GM19328 (cell line): ENCODE measurements around the gene FNDC11.
"Not testable (repeated sequence)": the region's sequence is repeated elsewhere in the genome, so short reads cannot be mapped to it uniquely, and the experiment has no call there.

ENCODE experiments used
- ATAC-seq: cut with Tn5 transposase; IDR thresholded peaks from one replicate; pipeline ENCODE4 v1.9.1; 2021; ENCODE audit warnings: mild to moderate bottlenecking, moderate library complexity; ENCODE audit not compliant: unreplicated experiment

Gene FNDC11, protein sequence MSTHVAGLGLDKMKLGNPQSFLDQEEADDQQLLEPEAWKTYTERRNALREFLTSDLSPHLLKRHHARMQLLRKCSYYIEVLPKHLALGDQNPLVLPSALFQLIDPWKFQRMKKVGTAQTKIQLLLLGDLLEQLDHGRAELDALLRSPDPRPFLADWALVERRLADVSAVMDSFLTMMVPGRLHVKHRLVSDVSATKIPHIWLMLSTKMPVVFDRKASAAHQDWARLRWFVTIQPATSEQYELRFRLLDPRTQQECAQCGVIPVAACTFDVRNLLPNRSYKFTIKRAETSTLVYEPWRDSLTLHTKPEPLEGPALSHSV

DNA sequence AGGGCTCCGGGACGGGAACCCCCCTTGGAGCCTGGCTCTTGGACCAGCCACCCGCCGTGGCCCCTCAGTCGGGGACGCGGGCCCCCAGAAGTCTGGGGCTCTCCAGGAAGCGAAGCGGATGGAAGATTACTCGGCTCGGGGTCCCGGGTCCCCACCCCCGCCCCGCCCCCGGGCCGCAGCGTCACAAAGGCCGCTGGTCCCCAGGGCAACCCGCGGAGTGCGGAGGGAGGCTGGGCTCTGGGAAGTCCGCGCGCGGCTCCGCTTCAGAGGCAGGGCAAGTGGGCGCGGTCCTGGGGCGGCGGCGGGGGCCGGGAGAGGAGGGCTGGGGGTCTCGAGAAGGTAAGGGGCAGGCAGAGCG, at the start of gene FNDC11:
TSS of gene FNDC11 (plus strand) at position 227 of the 358 bp plus-strand sequence. CDS start 1,505 bp downstream, outside the sequence.
- peak; percentile 22 for ATAC-seq

DNA sequence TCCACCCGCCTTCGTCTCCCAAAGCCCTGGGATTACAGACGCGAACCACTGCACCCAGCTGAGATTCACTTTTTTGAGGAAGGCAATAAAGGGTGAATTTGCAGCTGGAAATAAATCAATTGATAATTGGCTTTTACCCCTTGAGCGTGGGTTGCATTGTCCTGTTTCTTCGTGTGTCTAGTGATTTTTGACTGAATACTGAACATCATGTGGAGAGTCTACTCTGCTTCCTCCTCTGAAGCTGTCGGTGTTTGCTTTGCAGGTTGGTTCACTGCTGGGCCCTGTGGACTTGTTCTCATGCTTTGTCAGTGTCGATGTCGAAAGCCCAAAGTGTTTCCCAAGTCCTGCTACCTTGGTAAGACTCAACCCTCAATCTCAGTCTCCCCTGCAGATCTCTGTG, 49.3 kb upstream of the FNDC11 start:
- no peak for ATAC-seq

- no peak for ATAC-seq
These were observed 48.7 kb upstream of the FNDC11 start for GRCh38 chr20:63505281-63505680.

DNA sequence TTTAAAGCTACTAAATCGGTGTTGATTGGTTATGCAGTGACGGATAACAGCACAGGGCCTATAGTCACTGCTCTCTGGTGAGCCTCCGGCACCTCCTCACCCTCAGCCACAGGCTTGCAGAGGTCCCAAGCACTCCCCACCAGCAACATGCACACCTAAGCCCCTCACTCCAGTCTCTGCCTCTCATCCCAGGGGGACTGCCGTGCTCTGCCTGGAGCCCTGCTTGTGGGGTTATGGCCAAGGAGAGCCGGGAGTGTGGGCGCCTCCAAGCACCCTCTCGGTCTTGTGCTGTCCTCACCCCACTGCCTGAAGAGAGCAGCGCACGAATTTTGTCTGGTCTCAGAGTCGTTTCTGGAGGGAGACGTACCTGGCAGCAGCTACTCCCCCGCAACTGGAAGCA, 48.2 kb upstream of the FNDC11 start:
- no peak for ATAC-seq

- no peak for ATAC-seq
These were observed 46.7 kb upstream of the FNDC11 start for GRCh38 chr20:63507083-63507743.

DNA sequence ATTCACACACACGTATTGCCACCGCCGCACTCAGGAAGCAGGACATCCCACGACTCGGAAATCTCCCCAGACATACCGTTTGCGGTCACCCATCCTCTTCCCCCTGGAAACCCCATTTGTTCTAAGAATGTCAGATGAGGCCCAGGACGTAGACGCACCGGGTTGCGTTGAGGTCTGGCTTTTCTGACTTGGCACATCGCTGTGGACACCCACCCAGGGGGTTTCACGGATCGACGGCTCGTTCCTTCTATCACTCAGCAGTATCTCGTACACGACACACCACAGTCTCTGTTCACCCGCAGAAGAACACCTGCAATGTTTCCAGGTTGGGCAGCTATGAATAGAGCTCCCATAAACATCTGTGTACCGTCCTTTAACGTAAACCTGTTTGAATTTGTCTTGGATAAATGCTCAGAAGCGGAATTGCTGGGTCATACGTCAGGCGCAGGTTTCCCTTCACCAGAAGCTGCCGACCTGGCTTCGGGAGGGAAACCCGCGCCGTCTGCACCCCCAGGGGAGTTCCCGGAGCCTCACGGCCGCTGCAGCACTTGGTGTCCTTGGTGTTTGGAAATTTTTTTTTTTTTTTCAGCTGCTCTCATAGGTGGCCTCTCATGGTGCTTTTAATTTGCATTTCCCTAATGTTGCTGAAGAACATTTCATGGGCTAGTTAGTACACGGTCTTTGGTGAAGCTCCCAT, 45.7 kb upstream of the FNDC11 start:
- ATAC-seq = no peak

DNA sequence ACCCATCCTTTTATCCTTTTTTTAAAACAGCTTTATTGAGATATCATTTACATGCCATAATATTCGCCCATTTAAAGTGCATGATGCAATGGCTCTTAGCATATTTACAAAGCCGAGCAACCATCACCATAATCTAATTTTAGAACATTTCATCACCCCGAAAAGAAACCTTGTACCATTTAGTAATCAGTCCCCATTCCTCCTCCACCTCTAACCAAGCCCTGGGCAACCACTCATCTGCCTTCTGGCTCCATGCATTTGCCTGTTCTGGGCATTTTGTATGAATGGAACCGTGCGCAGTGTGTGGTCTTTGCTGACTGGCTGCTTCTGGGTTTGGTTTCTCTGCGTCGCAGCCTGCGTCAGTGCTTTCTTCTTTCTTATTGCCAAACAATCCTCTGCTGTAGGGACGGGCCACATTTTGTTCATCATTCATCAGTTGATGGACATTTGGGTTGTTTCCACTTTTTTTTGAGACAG, 44.8 kb upstream of the FNDC11 start:
- ATAC-seq = no peak

GRCh38 chr20:63513207-63513606, 40.8 kb upstream of the FNDC11 start:
- ATAC-seq = no peak

GRCh38 chr20:63514520-63514919, 39.4 kb upstream of the FNDC11 start:
- not testable (repeated sequence) for ATAC-seq

DNA sequence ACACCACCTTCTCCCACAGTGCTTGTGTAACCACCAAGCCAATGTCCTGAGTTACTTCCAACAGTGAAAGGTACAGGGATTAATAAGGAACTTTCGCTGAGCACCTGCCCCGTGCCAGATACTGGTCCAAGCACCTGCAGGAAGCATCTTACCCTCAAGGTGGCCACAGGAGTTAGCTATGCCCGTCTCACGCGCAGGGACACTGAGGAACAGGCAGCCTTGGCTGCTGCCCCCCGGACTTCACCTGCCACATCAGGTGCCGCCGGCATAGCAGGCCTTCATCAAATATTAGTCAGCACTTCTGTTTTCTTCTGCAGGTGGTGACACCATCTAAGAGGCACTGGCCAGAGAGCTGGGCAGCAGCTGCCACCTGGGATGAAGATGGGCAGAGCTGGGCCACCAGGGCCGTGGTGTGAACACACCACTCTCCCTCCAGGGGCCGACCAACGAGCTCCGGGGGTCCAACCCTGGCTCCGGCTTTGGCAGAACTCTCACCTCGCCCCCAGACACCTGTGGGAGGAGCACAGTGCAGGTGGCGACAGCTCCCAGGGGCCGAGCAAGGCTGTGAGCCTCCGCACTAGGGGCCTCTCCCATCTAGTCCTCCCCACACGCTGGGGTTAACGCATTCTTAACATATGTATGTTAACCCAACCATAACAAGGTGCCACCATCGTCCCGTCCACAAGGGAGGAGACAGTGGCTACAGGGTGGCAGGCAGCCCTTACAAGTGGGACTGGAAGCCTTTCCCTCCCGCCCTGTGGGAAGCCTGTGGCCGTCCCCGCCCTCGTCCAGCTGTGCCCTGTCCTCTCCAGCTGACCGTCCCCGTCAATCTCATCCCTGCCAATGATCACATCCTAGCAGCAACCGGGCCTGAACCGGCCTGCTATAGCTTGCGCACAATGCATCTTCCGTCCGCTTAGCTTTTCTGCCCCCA, 36.3 kb upstream of the FNDC11 start:
- no peak for ATAC-seq

DNA sequence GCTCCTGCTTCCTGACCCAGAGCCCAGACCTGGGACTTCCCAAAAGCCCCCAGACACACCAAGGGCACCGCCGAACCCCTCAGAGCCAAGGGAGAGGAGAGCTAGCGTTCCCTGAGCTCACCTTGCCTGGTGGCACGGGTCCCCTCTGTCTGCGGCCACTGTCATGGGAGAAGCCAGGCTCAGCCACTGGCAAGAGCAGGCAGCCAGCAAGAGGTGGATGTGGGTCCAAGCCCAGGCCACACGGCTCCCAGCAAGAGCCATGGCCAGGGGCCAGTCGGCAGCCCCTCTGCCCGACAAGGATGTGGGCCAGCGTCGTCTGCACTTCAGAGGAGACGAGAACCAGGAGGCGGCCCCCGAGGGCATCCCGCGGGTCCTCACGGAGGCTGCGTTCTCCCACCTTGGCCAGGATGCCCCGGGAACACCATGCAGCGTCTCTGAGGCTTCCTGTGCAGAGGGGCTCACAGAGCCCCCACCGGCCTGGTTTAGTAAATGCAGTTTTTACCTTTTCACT, 35.6 kb upstream of the FNDC11 start:
- ATAC-seq = no peak

GRCh38 chr20:63518946-63519667, 34.9 kb upstream of the FNDC11 start:
- no peak for ATAC-seq

DNA sequence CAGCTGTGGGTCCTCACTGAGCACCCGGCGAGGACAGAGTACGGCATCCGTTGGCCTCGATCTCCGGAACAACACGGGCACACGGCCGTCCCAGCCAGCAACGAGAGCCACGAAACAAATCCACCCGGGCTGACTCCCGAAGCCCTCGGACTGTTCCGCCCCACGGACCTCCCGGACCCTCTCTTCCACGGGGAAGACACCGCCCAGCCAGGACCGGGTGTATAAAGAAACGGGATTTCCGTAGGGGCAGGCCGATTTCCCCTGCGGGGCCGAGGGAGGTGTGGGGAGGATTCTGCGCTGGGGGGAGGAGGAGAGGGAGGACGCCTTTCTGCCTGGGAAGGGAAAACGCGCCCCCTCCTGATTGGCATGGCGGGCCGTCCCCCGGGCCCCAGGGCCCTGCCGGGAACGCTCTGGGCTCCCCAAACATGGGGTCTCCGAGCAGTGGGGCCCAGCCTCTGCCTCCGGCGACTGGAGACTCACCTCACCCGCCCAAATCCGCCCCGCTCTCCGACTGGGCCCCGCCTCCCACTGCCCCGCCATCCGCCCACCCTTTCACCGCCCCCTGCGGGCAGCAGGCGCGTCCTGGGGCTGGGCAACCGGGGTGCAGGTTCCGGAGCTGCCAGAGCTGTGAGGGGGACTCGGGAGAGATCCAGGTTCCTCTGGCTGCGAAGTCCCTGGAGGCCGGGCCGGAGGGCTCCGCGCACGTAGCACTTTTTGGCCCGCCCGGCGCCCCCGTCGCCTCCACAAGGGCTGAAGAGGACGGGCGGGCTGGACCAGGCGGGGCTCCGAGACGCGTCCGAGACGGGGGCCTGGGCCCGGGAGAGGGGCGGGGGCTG, 34.1 kb upstream of the FNDC11 start:
- peak; percentile 38 for ATAC-seq

- ATAC-seq = peak; percentile 73
These were observed 33.4 kb upstream of the FNDC11 start, which contains the start of gene PPDPF for GRCh38 chr20:63520504-63520933. PPDPF (plus strand) TSS chr20:63520765; CDS start chr20:63521309, 544 bp downstream.

DNA sequence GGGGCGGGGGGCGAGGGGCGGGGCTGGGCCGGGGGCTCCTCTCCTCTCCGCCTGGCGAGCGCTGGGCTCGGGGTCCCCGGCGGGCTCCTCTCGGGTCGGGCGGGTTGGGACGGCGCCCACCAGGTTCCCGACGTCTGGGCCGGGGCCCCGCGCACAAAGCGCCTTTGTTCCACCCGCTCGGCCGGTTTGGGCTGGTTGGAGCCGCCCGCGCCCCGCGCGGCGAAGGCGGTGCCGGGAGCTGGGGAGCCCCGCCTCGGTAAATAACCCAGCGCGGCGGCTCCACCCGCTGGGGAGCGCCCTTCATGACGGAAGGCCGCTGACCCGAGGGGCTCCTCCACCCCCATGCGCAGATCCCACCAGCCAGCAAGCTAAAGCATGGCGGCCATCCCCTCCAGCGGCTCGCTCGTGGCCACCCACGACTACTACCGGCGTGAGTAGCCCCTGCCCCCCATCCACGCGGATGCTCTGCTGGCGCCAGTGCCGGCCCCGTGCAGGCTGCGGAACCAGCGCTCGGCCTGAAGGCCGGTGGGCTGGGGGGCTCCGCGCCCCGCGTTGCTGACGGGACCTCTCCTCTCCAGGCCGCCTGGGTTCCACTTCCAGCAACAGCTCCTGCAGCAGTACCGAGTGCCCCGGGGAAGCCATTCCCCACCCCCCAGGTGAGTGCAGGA, 32.9 kb upstream of the FNDC11 start:
- ATAC-seq = peak; percentile 32

- no peak for ATAC-seq
These were observed 32.4 kb upstream of the FNDC11 start for GRCh38 chr20:63521602-63522001.

DNA sequence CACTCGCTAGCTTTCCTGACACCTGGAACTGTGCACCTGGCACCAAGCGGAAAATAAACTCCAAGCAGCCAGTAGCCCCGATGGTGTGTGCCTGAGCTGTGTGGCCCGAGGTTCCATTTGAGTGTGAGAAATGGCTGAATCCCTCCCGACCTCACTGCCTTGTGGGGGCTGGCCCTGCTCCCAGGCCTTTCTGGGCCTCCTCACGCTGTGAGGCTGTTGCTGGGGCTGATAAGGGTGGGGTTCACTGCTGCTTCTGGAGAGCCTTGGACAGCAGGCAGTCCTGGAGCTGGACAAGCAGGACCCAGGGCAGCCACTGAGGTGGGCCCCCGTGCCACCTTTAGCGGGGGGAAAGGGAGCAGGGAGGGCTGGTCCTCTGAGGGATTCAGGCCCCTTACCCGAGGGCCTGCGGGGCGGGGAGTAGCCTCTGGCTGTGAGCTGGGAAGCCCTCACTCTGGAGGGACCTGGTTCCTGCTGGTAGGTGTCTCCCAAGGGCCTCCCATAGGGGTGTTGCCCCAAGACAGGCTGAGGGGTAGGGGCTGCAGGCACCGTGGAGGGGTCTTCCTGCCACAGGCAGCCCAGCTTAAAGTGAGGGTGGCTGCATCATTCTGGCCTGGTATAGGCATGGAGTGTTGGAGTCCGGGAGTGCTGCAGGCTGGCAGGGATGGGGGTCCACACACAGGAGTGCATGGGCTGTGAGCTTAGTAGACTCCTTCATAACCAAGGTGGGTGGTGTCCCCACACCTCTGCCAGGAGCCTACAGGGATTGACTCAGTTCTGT, 31.7 kb upstream of the FNDC11 start:
- ATAC-seq = no peak
